Lower leg skin (tissue), 4 donors: ENCODE data around the gene SMAP1. TPM values are rescaled to one million over a fixed set of nuclear protein-coding genes. Genes with fewer than 3 reads are reported as not detected.

ENCODE experiments used
- DNase-seq, 2 donors: peaks; one replicate each; pipeline ENCODE4 v3.0.0-alpha.2; 2019; ENCODE audit warnings: low spot score in 2 of 2
- H3K4me3 ChIP-seq: fragments of 200-600 bp; sonication (generic); 2 replicates; pipeline ENCODE4 v1.5.1; 2017; ENCODE audit warnings: mild to moderate bottlenecking, low read depth; ENCODE audit not compliant: poor library complexity, severe bottlenecking
- CTCF ChIP-seq, 3 donors: fragments of 450-650 bp; IDR thresholded peaks; one replicate each; pipeline ENCODE4 v1.5.1; 2016; ENCODE audit warnings: antibody characterized with exemption in 3 of 3, mild to moderate bottlenecking in 3 of 3, moderate library complexity in 2 of 3
- POLR2A ChIP-seq, 2 donors: fragments of 450-650 bp; IDR thresholded peaks; one replicate each; pipeline ENCODE4 v1.6.1; 2016 to 2017; ENCODE audit warnings: antibody characterized with exemption in 2 of 2, mild to moderate bottlenecking in 1 of 2, moderate library complexity in 1 of 2
- WGBS, 2 donors: methylation state at CpG; one replicate each; pipeline ENCODE4 v1.1.5; 2018; 5-methylcytosine and 5-hydroxymethylcytosine counted together
- intact Hi-C: fragments of 100-400 bp; cut with DNase I; formaldehyde crosslinking; loops from one replicate; pipeline ENCODE4 v1.15.0; 2023; ENCODE audit warnings: low total_unique reads
- total RNA-seq, 4 donors: library from RNA; depleted of rRNA; stranded (reverse); fragments of >200 nt; gene quantifications; one replicate each; pipeline ENCODE4 v1.1.0, GENCODE V29; 2016

Gene SMAP1
- total RNA-seq, 4 donors from 2014 or later: 30.7 to 37.7 (median 34.9) TPM

GRCh38 chr6:70860045-70860444 is 192.4 kb downstream of the SMAP1 start:
- WGBS, 2 donors: 90% methylated on average over 1 of the region's 1 CpG

GRCh38 chr6:70860920-70861319 is 193.2 kb downstream of the SMAP1 start:
- TF ChIP-seq CTCF (IDR thresholded peaks at IDR 0.05) (no peak), POLR2A (IDR thresholded peaks at IDR 0.05) (no peak)
- no peak for DNase-seq
- H3K4me3 ChIP-seq: no peak overlapping the region
- 85 to 87% methylated on average over 1 of the region's 1 CpG for WGBS, 2 donors
- intact Hi-C loops: no loop called here

More at GRCh38 chr6:70860045-70860444, 192.4 kb downstream of the SMAP1 start:
- no peak for DNase-seq
- TF ChIP-seq POLR2A (IDR thresholded peaks at IDR 0.05): no peak
- no peak for TF ChIP-seq CTCF (IDR thresholded peaks at IDR 0.05)
- intact Hi-C loops: no loop called here
- H3K4me3 ChIP-seq: no peak overlapping the region

- TF ChIP-seq CTCF (IDR thresholded peaks at IDR 0.05) (no peak), POLR2A (IDR thresholded peaks at IDR 0.05) (no peak)
- H3K4me3 ChIP-seq: no peak overlapping the region
- no peak for DNase-seq
- intact Hi-C loops: no loop called here
- WGBS, 2 donors: 64 to 65% methylated on average over 3 of the region's 3 CpGs
These were observed 195.7 kb downstream of the SMAP1 start for GRCh38 chr6:70863343-70863742.

- intact Hi-C loops: no loop called here
- WGBS, 2 donors: 66 to 76% methylated on average over 3 of the region's 3 CpGs
- H3K4me3 ChIP-seq: no peak overlapping the region
- TF ChIP-seq CTCF (IDR thresholded peaks at IDR 0.05) (no peak), POLR2A (IDR thresholded peaks at IDR 0.05) (no peak)
- DNase-seq: no peak
These were observed 196.7 kb downstream of the SMAP1 start for GRCh38 chr6:70864401-70864800.

- intact Hi-C loops: no loop called here
- TF ChIP-seq POLR2A (IDR thresholded peaks at IDR 0.05) (no peak), CTCF (IDR thresholded peaks at IDR 0.05) (no peak)
- 93% methylated on average over 2 of the region's 2 CpGs for WGBS, 2 donors
- H3K4me3 ChIP-seq: no peak overlapping the region
- no peak for DNase-seq
These were observed 204.8 kb downstream of the SMAP1 start for GRCh38 chr6:70872469-70872868.

GRCh38 chr6:70874181-70874913 is 206.7 kb downstream of the SMAP1 start:
- H3K4me3 ChIP-seq: no peak overlapping the region
- no peak for TF ChIP-seq CTCF (IDR thresholded peaks at IDR 0.05)
- TF ChIP-seq POLR2A (IDR thresholded peaks at IDR 0.05): no peak
- intact Hi-C loops: no loop called here
- DNase-seq: no peak
- 45 to 51% methylated on average over 3 of the region's 3 CpGs for WGBS, 2 donors
